Amniotic epithelial cell (primary cell): ENCODE results near the gene NOTO.
"Not testable (repeated sequence)": the region's sequence is repeated elsewhere in the genome, so short reads cannot be mapped to it uniquely, and the experiment has no call there.

ENCODE experiments used
- DNase-seq: peaks from one replicate; pipeline ENCODE4 v3.0.0-alpha.2; 2010; ENCODE audit warnings: low read depth

The NOTO gene

GRCh38 chr2:73200281-73200680 lies 2.1 kb upstream of the NOTO start:
- not testable (repeated sequence) for DNase-seq

- DNase-seq, result no peak
These were observed 794 bp downstream of the NOTO start for GRCh38 chr2:73203055-73203681.

GRCh38 chr2:73205611-73206010 lies 3.2 kb downstream of the NOTO start:
- peak; percentile 6 for DNase-seq

- DNase-seq, result no peak
These were observed 5.9 kb downstream of the NOTO start for GRCh38 chr2:73208258-73208657.

GRCh38 chr2:73210019-73210418 lies 7.6 kb downstream of the NOTO start:
- DNase-seq, result no peak

GRCh38 chr2:73210696-73211095 lies 8.3 kb downstream of the NOTO start:
- no peak for DNase-seq

- no peak for DNase-seq
These were observed 9.7 kb downstream of the NOTO start for GRCh38 chr2:73212098-73212447.

- DNase-seq, result peak; percentile 74
These were observed 10.2 kb downstream of the NOTO start for GRCh38 chr2:73212448-73213176.

- DNase-seq, result peak; percentile 74
These were observed 12.0 kb downstream of the NOTO start, which contains the start of gene SMYD5 for GRCh38 chr2:73214120-73215035. Gene SMYD5, plus strand, starts transcription at chr2:73214245. Its CDS starts 22 bp downstream, at chr2:73214267.

GRCh38 chr2:73215254-73215653 lies 12.9 kb downstream of the NOTO start:
- no peak for DNase-seq

GRCh38 chr2:73217160-73217559 lies 14.8 kb downstream of the NOTO start:
- no peak for DNase-seq

- no peak for DNase-seq
These were observed 15.5 kb downstream of the NOTO start for GRCh38 chr2:73217826-73218225.

GRCh38 chr2:73218298-73218697 lies 15.9 kb downstream of the NOTO start:
- DNase-seq, result peak; percentile 86

- no peak for DNase-seq
These were observed 21.4 kb downstream of the NOTO start for GRCh38 chr2:73223821-73224220.

GRCh38 chr2:73225513-73226360 lies 23.4 kb downstream of the NOTO start:
- no peak for DNase-seq

GRCh38 chr2:73227086-73227485 lies 24.7 kb downstream of the NOTO start:
- no peak for DNase-seq

- no peak for DNase-seq
These were observed 26.3 kb downstream of the NOTO start for GRCh38 chr2:73228631-73229030.

- no peak for DNase-seq
These were observed 30.2 kb downstream of the NOTO start for GRCh38 chr2:73232403-73233153.

GRCh38 chr2:73233154-73233931 lies 31.0 kb downstream of the NOTO start, which contains the start of gene PRADC1:
Gene PRADC1, minus strand, starts transcription at chr2:73233239. Its CDS starts 79 bp downstream, at chr2:73233160.
- DNase-seq, result peak; percentile 100
